GM23338 (cell line): ENCODE data around the gene LTB4R. TPM values are rescaled to one million over a fixed set of nuclear protein-coding genes. Genes with fewer than 3 reads are reported as not detected.

Source experiments
- ATAC-seq: fragments of 200-7000 bp; cut with Tn5 transposase; 3 replicates; pipeline ENCODE4 v1.9.1; 2020
- DNase-seq: peaks from one replicate; pipeline ENCODE4 v3.0.0-alpha.2; 2015; ENCODE audit warnings: low spot score
- H2AFZ ChIP-seq: fragments of 200-600 bp; sonication (generic); 2 replicates; pipeline ENCODE4 v1.8.0; 2016; ENCODE audit warnings: antibody characterized with exemption, mild to moderate bottlenecking, moderate library complexity
- H3F3A ChIP-seq: fragments of 200-600 bp; sonication (generic); replicated peaks from 2 replicates; pipeline ENCODE4 v1.8.0; 2017; ENCODE audit warnings: antibody characterized with exemption, mixed run types, low read depth
- H3K27ac ChIP-seq: fragments of 200-600 bp; sonication (generic); 2 replicates; pipeline ENCODE4 v1.6.1; 2016; ENCODE audit warnings: low read depth
- H3K27me3 ChIP-seq: fragments of 200-600 bp; sonication (generic); 2 replicates; pipeline ENCODE4 v1.8.0; 2016; ENCODE audit warnings: mild to moderate bottlenecking, mixed run types, moderate library complexity; ENCODE audit not compliant: insufficient read depth
- H3K36me3 ChIP-seq: fragments of 200-600 bp; sonication (generic); 2 replicates; pipeline ENCODE4 v1.8.0; 2016; ENCODE audit warnings: mild to moderate bottlenecking; ENCODE audit not compliant: insufficient read depth
- H3K4me1 ChIP-seq: fragments of 200-600 bp; sonication (generic); 2 replicates; pipeline ENCODE4 v1.8.0; 2016; ENCODE audit warnings: mild to moderate bottlenecking, moderate library complexity; ENCODE audit not compliant: insufficient read depth
- H3K4me2 ChIP-seq: fragments of 200-600 bp; sonication (generic); 2 replicates; pipeline ENCODE4 v1.7.1; 2017; ENCODE audit warnings: mixed run types
- H3K4me3 ChIP-seq: fragments of 200-600 bp; sonication (generic); 2 replicates; pipeline ENCODE4 v1.6.1; 2016; ENCODE audit warnings: mixed run types
- H3K79me2 ChIP-seq: fragments of 200-600 bp; sonication (generic); replicated peaks from 2 replicates; pipeline ENCODE4 v1.8.0; 2017; ENCODE audit warnings: mild to moderate bottlenecking; ENCODE audit not compliant: insufficient read depth
- H3K9me2 ChIP-seq: fragments of 200-600 bp; sonication (generic); 2 replicates; pipeline ENCODE4 v1.8.0; 2017; ENCODE audit not compliant: insufficient read depth
- H4K20me1 ChIP-seq: fragments of 200-600 bp; sonication (generic); replicated peaks from 2 replicates; pipeline ENCODE4 v1.8.0; 2017; ENCODE audit warnings: mild to moderate bottlenecking; ENCODE audit not compliant: insufficient read depth
- H3K27ac Mint-ChIP-seq: 2 replicates; pipeline ENCODE4 v1.8.0; 2020; ENCODE audit warnings: inconsistent platforms, mild to moderate bottlenecking, moderate library complexity, mixed read lengths
- H3K27me3 Mint-ChIP-seq: 3 replicates; pipeline ENCODE4 v1.8.0; 2022; ENCODE audit warnings: low read depth, mild to moderate bottlenecking, moderate library complexity, mixed read lengths, inconsistent platforms; ENCODE audit not compliant: insufficient read depth, poor library complexity
- H3K36me3 Mint-ChIP-seq: 3 replicates; pipeline ENCODE4 v1.8.0; 2021; ENCODE audit warnings: low read depth, mild to moderate bottlenecking, inconsistent platforms, moderate library complexity, mixed read lengths
- H3K4me1 Mint-ChIP-seq: 3 replicates; pipeline ENCODE4 v1.8.0; 2020; ENCODE audit warnings: mild to moderate bottlenecking, inconsistent platforms, mixed read lengths
- H3K4me3 Mint-ChIP-seq: 3 replicates; pipeline ENCODE4 v1.8.0; 2021; ENCODE audit warnings: moderate library complexity, mild to moderate bottlenecking, inconsistent platforms, mixed read lengths
- H3K9me3 Mint-ChIP-seq: 3 replicates; pipeline ENCODE4 v1.8.0; 2020; ENCODE audit warnings: moderate library complexity, mild to moderate bottlenecking, inconsistent platforms, mixed read lengths
- CREB1 ChIP-seq: fragments of 250-450 bp; sonication (Bioruptor Pico); IDR thresholded peaks from 2 replicates; pipeline ENCODE4 v1.5.0; 2020; ENCODE audit warnings: low read depth, mild to moderate bottlenecking, moderate library complexity
- ETS1 ChIP-seq: IDR thresholded peaks from 2 replicates; pipeline ENCODE4 v1.6.1; 2016; ENCODE audit warnings: antibody characterized with exemption
- EZH2 ChIP-seq: fragments of 200-600 bp; sonication (generic); IDR thresholded peaks from one replicate; pipeline ENCODE4 v1.8.0; 2017; ENCODE audit warnings: antibody characterized with exemption, mild to moderate bottlenecking, low read depth; ENCODE audit not compliant: unreplicated experiment
- EZH2phosphoT487 ChIP-seq: fragments of 200-600 bp; sonication (generic); IDR thresholded peaks from one replicate; pipeline ENCODE4 v1.8.1; 2018; ENCODE audit warnings: antibody characterized with exemption; ENCODE audit not compliant: unreplicated experiment
- ZNF114 ChIP-seq: fragments of 250-450 bp; sonication (Bioruptor Pico); IDR thresholded peaks from 2 replicates; pipeline ENCODE4 v1.5.0; 2020; ENCODE audit warnings: mild to moderate bottlenecking, moderate library complexity
- ZNF331 ChIP-seq: fragments of 250-450 bp; sonication (Bioruptor Pico); IDR thresholded peaks from 2 replicates; pipeline ENCODE4 v1.5.0; 2020; ENCODE audit warnings: low read depth, mild to moderate bottlenecking, moderate library complexity
- long read RNA-seq: library from polyadenylated mRNA; unstranded; transcript quantifications from one replicate; pipeline ENCODE4 v2.0.0, GENCODE V29; 2020; ENCODE audit not compliant: unreplicated experiment
- polyA plus RNA-seq: library from polyadenylated mRNA; unstranded; fragments of >200 nt; fragmentation: Nextera tagmentation; extraction: Ambion mirVana; gene quantifications from 2 replicates; pipeline ENCODE4 v1.2.1, GENCODE V29; 2016
- total RNA-seq: library from RNA; depleted of rRNA; stranded (reverse); fragments of >200 nt; shearing (Covaris generic); gene quantifications from 2 replicates; pipeline ENCODE4 v1.2.3, GENCODE V29; 2014; rRNA removed
- TF ChIP-seq, protein P1 (sequence below), 2 experiments: fragments of 200-600 bp in 1 of 2; sonication (generic) in 1 of 2; conservative IDR thresholded peaks; 2 replicates each; pipeline versions ENCODE4 v1.5.1 to v1.6.1; 2016 to 2017; ENCODE audit warnings: antibody characterized with exemption in 2 of 2, low read depth in 2 of 2, mild to moderate bottlenecking in 2 of 2, moderate library complexity in 1 of 2

The LTB4R gene, protein sequence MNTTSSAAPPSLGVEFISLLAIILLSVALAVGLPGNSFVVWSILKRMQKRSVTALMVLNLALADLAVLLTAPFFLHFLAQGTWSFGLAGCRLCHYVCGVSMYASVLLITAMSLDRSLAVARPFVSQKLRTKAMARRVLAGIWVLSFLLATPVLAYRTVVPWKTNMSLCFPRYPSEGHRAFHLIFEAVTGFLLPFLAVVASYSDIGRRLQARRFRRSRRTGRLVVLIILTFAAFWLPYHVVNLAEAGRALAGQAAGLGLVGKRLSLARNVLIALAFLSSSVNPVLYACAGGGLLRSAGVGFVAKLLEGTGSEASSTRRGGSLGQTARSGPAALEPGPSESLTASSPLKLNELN
- total RNA-seq (4.7 and 7.9 TPM in 2 replicates), polyA plus RNA-seq (2.1 TPM in 2 replicates)
- long read RNA-seq, partial matches to known transcripts: 0 of 1 reads
- long read RNA-seq, other reads (novel, unspliced or antisense): 1 of 1 reads

DNA sequence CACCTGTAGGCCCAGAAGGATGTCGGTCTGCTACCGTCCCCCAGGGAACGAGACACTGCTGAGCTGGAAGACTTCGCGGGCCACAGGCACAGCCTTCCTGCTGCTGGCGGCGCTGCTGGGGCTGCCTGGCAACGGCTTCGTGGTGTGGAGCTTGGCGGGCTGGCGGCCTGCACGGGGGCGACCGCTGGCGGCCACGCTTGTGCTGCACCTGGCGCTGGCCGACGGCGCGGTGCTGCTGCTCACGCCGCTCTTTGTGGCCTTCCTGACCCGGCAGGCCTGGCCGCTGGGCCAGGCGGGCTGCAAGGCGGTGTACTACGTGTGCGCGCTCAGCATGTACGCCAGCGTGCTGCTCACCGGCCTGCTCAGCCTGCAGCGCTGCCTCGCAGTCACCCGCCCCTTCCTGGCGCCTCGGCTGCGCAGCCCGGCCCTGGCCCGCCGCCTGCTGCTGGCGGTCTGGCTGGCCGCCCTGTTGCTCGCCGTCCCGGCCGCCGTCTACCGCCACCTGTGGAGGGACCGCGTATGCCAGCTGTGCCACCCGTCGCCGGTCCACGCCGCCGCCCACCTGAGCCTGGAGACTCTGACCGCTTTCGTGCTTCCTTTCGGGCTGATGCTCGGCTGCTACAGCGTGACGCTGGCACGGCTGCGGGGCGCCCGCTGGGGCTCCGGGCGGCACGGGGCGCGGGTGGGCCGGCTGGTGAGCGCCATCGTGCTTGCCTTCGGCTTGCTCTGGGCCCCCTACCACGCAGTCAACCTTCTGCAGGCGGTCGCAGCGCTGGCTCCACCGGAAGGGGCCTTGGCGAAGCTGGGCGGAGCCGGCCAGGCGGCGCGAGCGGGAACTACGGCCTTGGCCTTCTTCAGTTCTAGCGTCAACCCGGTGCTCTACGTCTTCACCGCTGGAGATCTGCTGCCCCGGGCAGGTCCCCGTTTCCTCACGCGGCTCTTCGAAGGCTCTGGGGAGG lies at the start of gene LTB4R:
Gene LTB4R (plus strand): TSS at position 857 of the 959 bp plus-strand sequence. CDS start 4,150 bp downstream, outside the sequence.
- H3K9me3 Mint-ChIP-seq: no peaks in the 10 kb centered on the region
- no peaks in the 10 kb centered on the region for H3K9me2 ChIP-seq
- peaks cover 15% of the 10 kb centered on the region for H3K4me1 Mint-ChIP-seq
- peaks cover 32% of the 10 kb centered on the region for H3K27me3 Mint-ChIP-seq
- peak within 1 kb of the TSS; percentile 68 for H3K4me2 ChIP-seq
- peak; percentile 79 for ATAC-seq
- peak within 1 kb of the TSS; percentile 63 for H3K4me3 Mint-ChIP-seq
- peaks cover 4% of the 10 kb centered on the region; the same call in 1 of the 2 replicates for H3K4me1 ChIP-seq
- H3K27ac ChIP-seq: no peak within 1 kb of the TSS
- peak; percentile 79 for DNase-seq
- H3K36me3 ChIP-seq: no peaks in the 10 kb centered on the region
- TF ChIP-seq, protein P1, sequence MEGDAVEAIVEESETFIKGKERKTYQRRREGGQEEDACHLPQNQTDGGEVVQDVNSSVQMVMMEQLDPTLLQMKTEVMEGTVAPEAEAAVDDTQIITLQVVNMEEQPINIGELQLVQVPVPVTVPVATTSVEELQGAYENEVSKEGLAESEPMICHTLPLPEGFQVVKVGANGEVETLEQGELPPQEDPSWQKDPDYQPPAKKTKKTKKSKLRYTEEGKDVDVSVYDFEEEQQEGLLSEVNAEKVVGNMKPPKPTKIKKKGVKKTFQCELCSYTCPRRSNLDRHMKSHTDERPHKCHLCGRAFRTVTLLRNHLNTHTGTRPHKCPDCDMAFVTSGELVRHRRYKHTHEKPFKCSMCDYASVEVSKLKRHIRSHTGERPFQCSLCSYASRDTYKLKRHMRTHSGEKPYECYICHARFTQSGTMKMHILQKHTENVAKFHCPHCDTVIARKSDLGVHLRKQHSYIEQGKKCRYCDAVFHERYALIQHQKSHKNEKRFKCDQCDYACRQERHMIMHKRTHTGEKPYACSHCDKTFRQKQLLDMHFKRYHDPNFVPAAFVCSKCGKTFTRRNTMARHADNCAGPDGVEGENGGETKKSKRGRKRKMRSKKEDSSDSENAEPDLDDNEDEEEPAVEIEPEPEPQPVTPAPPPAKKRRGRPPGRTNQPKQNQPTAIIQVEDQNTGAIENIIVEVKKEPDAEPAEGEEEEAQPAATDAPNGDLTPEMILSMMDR (conservative IDR thresholded peaks at IDR 0.05; ENCODE audit: low read depth in 2 of 2): peak in 1 of 2 experiments; percentile 42; a peak in 1 of 4 replicates
- no peak for TF ChIP-seq EZH2phosphoT487
- H3K27ac Mint-ChIP-seq: no peak within 1 kb of the TSS
- H3K4me3 ChIP-seq: peak within 1 kb of the TSS; percentile 51
- H3K27me3 ChIP-seq: peaks cover 18% of the 10 kb centered on the region; the same call in 1 of the 2 replicates
- no peaks in the 10 kb centered on the region for H3K79me2 ChIP-seq
- no peaks in the 10 kb centered on the region; the same call in none of the 2 replicates for H4K20me1 ChIP-seq
- H3F3A ChIP-seq: no peaks in the 10 kb centered on the region
- H2AFZ ChIP-seq: no peak within 1 kb of the TSS
- peaks cover 33% of the 10 kb centered on the region for H3K36me3 Mint-ChIP-seq

GRCh38 chr14:24261969-24262327 lies 49.4 kb upstream of the LTB4R start:
- Histone ChIP-seq H4K20me1 (no peaks in the 10 kb centered on the region), H3K79me2 (no peaks in the 10 kb centered on the region), H3K4me2 (no peak overlapping the region), H3K27ac (no peak overlapping the region), H3K4me3 (no peak overlapping the region), H3K36me3 (no peaks in the 10 kb centered on the region), H2AFZ (no peak overlapping the region), H3F3A (no peaks in the 10 kb centered on the region), H3K27me3 (no peaks in the 10 kb centered on the region), H3K4me1 (no peaks in the 10 kb centered on the region), H3K9me2 (no peaks in the 10 kb centered on the region)
- Mint-ChIP-seq H3K4me1 (peaks cover 7% of the 10 kb centered on the region; the same call in 2 of the 3 replicates), H3K36me3 (peaks cover under 1% of the 10 kb centered on the region; the same call in 2 of the 3 replicates), H3K9me3 (no peaks in the 10 kb centered on the region), H3K27ac (no peak overlapping the region), H3K4me3 (no peak overlapping the region), H3K27me3 (peaks cover 14% of the 10 kb centered on the region)
- no peak for DNase-seq
- no peak for ATAC-seq
- TF ChIP-seq ZNF331 (CRISPR knock-in tag): no peak
- no peak for TF ChIP-seq EZH2
- TF ChIP-seq ZNF114 (CRISPR knock-in tag): no peak
- TF ChIP-seq, protein P1 (conservative IDR thresholded peaks at IDR 0.05; ENCODE audit: low read depth in 2 of 2): no peak
- TF ChIP-seq ETS1: no peak
- no peak for TF ChIP-seq EZH2phosphoT487
- no peak for TF ChIP-seq CREB1 (CRISPR knock-in tag)
